Left ventricle myocardium inferior (tissue), 1 donor: ENCODE data around the gene NT5C1B. TPM values are rescaled to one million over a fixed set of nuclear protein-coding genes. Genes with fewer than 3 reads are reported as not detected.
"Not testable (repeated sequence)": the region's sequence is repeated elsewhere in the genome, so short reads cannot be mapped to it uniquely, and the experiment has no call there.

Experiments
- DNase-seq: peaks from one replicate; pipeline ENCODE4 v3.0.0-alpha.2; 2020
- H3K27ac ChIP-seq: fragments of 200-600 bp; replicated peaks from 2 replicates; pipeline ENCODE4 v1.8.0; 2021
- H3K27me3 ChIP-seq: fragments of 200-600 bp; 2 replicates; pipeline ENCODE4 v1.8.0; 2021; ENCODE audit warnings: low read depth
- H3K36me3 ChIP-seq: fragments of 200-600 bp; 2 replicates; pipeline ENCODE4 v1.8.0; 2021
- H3K4me1 ChIP-seq: fragments of 200-600 bp; 2 replicates; pipeline ENCODE4 v1.8.0; 2021
- H3K4me3 ChIP-seq: fragments of 200-600 bp; 2 replicates; pipeline ENCODE4 v1.8.0; 2021; ENCODE audit warnings: mild to moderate bottlenecking, moderate library complexity
- H3K9me3 ChIP-seq: fragments of 200-600 bp; replicated peaks from 2 replicates; pipeline ENCODE4 v1.8.0; 2021
- CTCF ChIP-seq: fragments of 200-600 bp; IDR thresholded peaks from 2 replicates; pipeline ENCODE4 v1.8.0; 2021; ENCODE audit warnings: antibody characterized with exemption, mild to moderate bottlenecking, borderline replicate concordance
- intact Hi-C: fragments of 100-400 bp; cut with micrococcal nuclease; formaldehyde crosslinking; loops from one replicate; pipeline ENCODE4 v1.11.0; 2022
- long read RNA-seq: library from polyadenylated mRNA; unstranded; transcript quantifications from one replicate; pipeline ENCODE4 v2.0.0, GENCODE V29; 2021
- total RNA-seq: library from RNA; stranded (reverse); fragmentation: NEBNext Ultra II Directional; extraction: Animal tissue kit (Norgen Biotek cat#: 25700); gene quantifications from one replicate; pipeline ENCODE4 v1.2.1, GENCODE V29; 2021
- donor health status: DM: no; HTN: yes; CAD: no; lungs with severe emphysema.

Gene NT5C1B
- not detected for total RNA-seq
- long read RNA-seq: 0 reads

- intact Hi-C loops: no loop called here
- Histone ChIP-seq H3K27ac (no peak within 1 kb of the TSS), H3K27me3 (no peaks in the 10 kb centered on the region), H3K36me3 (no peaks in the 10 kb centered on the region), H3K4me3 (no peak within 1 kb of the TSS), H3K9me3 (peaks cover 7% of the 10 kb centered on the region), H3K4me1 (no peaks in the 10 kb centered on the region)
- no peak for DNase-seq
- no peak for TF ChIP-seq CTCF
These were observed at the start of gene NT5C1B for GRCh38 chr2:18589354-18589753. NT5C1B (minus strand) TSS chr2:18589569; CDS start chr2:18589468, 101 bp downstream.

- intact Hi-C loops: no loop called here
- peaks cover 42% of the 10 kb centered on the region for H3K9me3 ChIP-seq
- no peak for TF ChIP-seq CTCF
These were observed 47.8 kb upstream of the NT5C1B start for GRCh38 chr2:18637196-18637595.

GRCh38 chr2:18632699-18633098 lies 43.3 kb upstream of the NT5C1B start:
- H3K9me3 ChIP-seq: peaks cover 45% of the 10 kb centered on the region
- H3K27me3 ChIP-seq, DNase-seq, H3K27ac ChIP-seq, H3K4me3 ChIP-seq, intact Hi-C loops, H3K36me3 ChIP-seq, H3K4me1 ChIP-seq: not testable (repeated sequence)

More at GRCh38 chr2:18637196-18637595, 47.8 kb upstream of the NT5C1B start:
- no peak for DNase-seq
- Histone ChIP-seq H3K27ac (no peak overlapping the region), H3K36me3 (peaks cover 3% of the 10 kb centered on the region), H3K4me1 (peaks cover 11% of the 10 kb centered on the region), H3K4me3 (no peak overlapping the region), H3K27me3 (no peaks in the 10 kb centered on the region)

- no peak for DNase-seq
- intact Hi-C loops: no loop called here
- Histone ChIP-seq H3K27ac (no peak overlapping the region), H3K9me3 (peaks cover 30% of the 10 kb centered on the region), H3K4me1 (peaks cover 8% of the 10 kb centered on the region), H3K36me3 (peaks cover 3% of the 10 kb centered on the region), H3K4me3 (no peak overlapping the region), H3K27me3 (no peaks in the 10 kb centered on the region)
- TF ChIP-seq CTCF: no peak
These were observed 41.6 kb upstream of the NT5C1B start for GRCh38 chr2:18630941-18631340.

DNA sequence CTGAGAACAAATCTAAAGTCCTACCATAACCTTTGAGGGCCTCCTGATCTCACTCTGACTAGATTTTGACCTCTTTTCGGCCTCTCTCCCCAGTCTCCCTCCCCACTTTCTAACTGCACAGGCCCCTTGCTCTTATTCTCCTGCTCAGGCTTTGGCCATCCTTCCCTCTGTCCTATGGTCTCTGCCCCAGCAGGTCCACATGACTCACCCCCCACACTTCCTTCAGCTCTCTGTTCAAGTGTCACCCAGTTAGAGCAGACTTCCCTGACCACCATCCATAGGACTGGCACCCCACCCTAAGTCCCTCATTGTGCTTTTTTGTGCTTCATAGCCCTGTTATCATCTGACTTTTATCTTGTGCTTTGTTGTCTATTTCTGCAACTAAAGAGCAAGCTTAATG lies 41.2 kb upstream of the NT5C1B start:
- Histone ChIP-seq H3K27ac (no peak overlapping the region), H3K4me1 (peaks cover 8% of the 10 kb centered on the region), H3K27me3 (no peaks in the 10 kb centered on the region), H3K36me3 (peaks cover 3% of the 10 kb centered on the region), H3K4me3 (no peak overlapping the region), H3K9me3 (peaks cover 29% of the 10 kb centered on the region)
- intact Hi-C loops: no loop called here
- DNase-seq: no peak
- TF ChIP-seq CTCF: no peak

DNA sequence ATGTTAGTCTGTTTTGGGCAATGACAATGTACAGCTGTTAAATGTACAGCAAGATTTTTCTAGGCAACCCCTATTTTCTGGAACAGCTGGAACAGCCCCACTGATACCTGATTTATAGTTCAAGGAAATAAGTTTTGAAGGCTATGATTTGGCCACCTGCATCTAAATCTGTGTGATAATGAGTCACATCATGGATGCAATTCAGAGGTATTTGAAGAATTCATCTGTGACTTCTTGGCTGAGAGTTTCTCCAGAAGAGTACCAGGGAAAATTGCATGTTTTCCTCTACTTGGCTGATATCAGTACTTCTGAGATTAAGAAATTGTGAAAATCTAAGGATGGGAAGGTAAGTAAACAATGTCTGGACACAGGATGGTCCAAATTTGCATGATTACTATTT lies 40.7 kb upstream of the NT5C1B start:
- TF ChIP-seq CTCF: no peak
- H3K36me3 ChIP-seq: peaks cover 3% of the 10 kb centered on the region
- no peaks in the 10 kb centered on the region for H3K27me3 ChIP-seq
- DNase-seq: no peak
- H3K4me3 ChIP-seq: no peak overlapping the region
- intact Hi-C loops: no loop called here
- H3K27ac ChIP-seq: no peak overlapping the region
- peaks cover 8% of the 10 kb centered on the region for H3K4me1 ChIP-seq
- H3K9me3 ChIP-seq: peaks cover 24% of the 10 kb centered on the region
